Stomach (tissue), 4 donors: ENCODE measurements around the gene IFI16.

Experiments
- EP300 ChIP-seq: sonication (generic); formaldehyde crosslinking; IDR thresholded peaks from one replicate; pipeline ENCODE4 v1.6.1; 2017; ENCODE audit warnings: antibody characterized with exemption
- POLR2A ChIP-seq, 4 donors: fragments of 450-650 bp; IDR thresholded peaks; one replicate each; pipeline ENCODE4 v1.6.1; 2016; ENCODE audit warnings: antibody characterized with exemption in 4 of 4, control low read depth in 2 of 4, mild to moderate bottlenecking in 1 of 4, moderate library complexity in 1 of 4
- TF ChIP-seq, protein P1 (sequence below), 7 experiments: fragments of 450-650 bp in 4 of 7; fragments of 200-600 bp in 3 of 7; sonication (generic) in 3 of 7; IDR thresholded peaks; one replicate each; pipeline ENCODE4 v1.5.1; 2016 to 2019; ENCODE audit warnings: antibody characterized with exemption in 7 of 7, control low read depth in 2 of 7, mild to moderate bottlenecking in 1 of 7

GRCh38 chr1:159009704-159010361 is at the start of gene IFI16:
- TF ChIP-seq EP300 (no peak), POLR2A (IDR thresholded peaks at IDR 0.05) (peak in 1 of 4 donors; percentile 42)
- TF ChIP-seq, protein P1, sequence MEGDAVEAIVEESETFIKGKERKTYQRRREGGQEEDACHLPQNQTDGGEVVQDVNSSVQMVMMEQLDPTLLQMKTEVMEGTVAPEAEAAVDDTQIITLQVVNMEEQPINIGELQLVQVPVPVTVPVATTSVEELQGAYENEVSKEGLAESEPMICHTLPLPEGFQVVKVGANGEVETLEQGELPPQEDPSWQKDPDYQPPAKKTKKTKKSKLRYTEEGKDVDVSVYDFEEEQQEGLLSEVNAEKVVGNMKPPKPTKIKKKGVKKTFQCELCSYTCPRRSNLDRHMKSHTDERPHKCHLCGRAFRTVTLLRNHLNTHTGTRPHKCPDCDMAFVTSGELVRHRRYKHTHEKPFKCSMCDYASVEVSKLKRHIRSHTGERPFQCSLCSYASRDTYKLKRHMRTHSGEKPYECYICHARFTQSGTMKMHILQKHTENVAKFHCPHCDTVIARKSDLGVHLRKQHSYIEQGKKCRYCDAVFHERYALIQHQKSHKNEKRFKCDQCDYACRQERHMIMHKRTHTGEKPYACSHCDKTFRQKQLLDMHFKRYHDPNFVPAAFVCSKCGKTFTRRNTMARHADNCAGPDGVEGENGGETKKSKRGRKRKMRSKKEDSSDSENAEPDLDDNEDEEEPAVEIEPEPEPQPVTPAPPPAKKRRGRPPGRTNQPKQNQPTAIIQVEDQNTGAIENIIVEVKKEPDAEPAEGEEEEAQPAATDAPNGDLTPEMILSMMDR (IDR thresholded peaks at IDR 0.05): no peak
